HEK293T (cell line): ENCODE measurements around the gene GABBR2.

Source experiments
- ARNT ChIP-seq: fragments of 450-650 bp; IDR thresholded peaks from 2 replicates; pipeline ENCODE4 v1.6.1; 2017; ENCODE audit warnings: mild to moderate bottlenecking
- BHLHE40 ChIP-seq: fragments of 450-650 bp; IDR thresholded peaks from 2 replicates; pipeline ENCODE4 v1.6.1; 2016; ENCODE audit warnings: mild to moderate bottlenecking, moderate library complexity, borderline replicate concordance
- CTBP1 ChIP-seq: fragments of 450-650 bp; IDR thresholded peaks from 2 replicates; pipeline ENCODE4 v1.6.1; 2016; ENCODE audit warnings: borderline replicate concordance
- ELF4 ChIP-seq: fragments of 450-650 bp; IDR thresholded peaks from 2 replicates; pipeline ENCODE4 v1.6.1; 2017; ENCODE audit warnings: antibody characterized with exemption
- FOXA1 ChIP-seq: fragments of 450-650 bp; IDR thresholded peaks from 2 replicates; pipeline ENCODE4 v1.6.1; 2016; ENCODE audit warnings: mild to moderate bottlenecking
- FOXK2 ChIP-seq: fragments of 450-650 bp; IDR thresholded peaks from 2 replicates; pipeline ENCODE4 v1.6.1; 2016; ENCODE audit warnings: mild to moderate bottlenecking
- FOXM1 ChIP-seq: fragments of 450-650 bp; IDR thresholded peaks from 2 replicates; pipeline ENCODE4 v1.6.1; 2017; ENCODE audit warnings: mild to moderate bottlenecking, borderline replicate concordance
- NFRKB ChIP-seq: fragments of 450-650 bp; IDR thresholded peaks from 2 replicates; pipeline ENCODE4 v1.6.1; 2016; ENCODE audit warnings: mild to moderate bottlenecking, moderate library complexity
- PKNOX1 ChIP-seq: fragments of 450-650 bp; IDR thresholded peaks from 2 replicates; pipeline ENCODE4 v1.6.1; 2016
- SP1 ChIP-seq: fragments of 450-650 bp; IDR thresholded peaks from 2 replicates; pipeline ENCODE4 v1.6.1; 2017
- SUZ12 ChIP-seq: fragments of 450-650 bp; IDR thresholded peaks from 2 replicates; pipeline ENCODE4 v1.6.1; 2016; ENCODE audit warnings: mild to moderate bottlenecking
- TARDBP ChIP-seq: fragments of 450-650 bp; IDR thresholded peaks from 2 replicates; pipeline ENCODE4 v1.6.1; 2016
- ZNF384 ChIP-seq: fragments of 450-650 bp; IDR thresholded peaks from 2 replicates; pipeline ENCODE4 v1.6.1; 2016

- TF ChIP-seq SUZ12 = no peak
- 0 out of 2 replicates have a peak, but pooled peaks have one; percentile 29 for TF ChIP-seq FOXA1
- no peak; the same call in 1 of the 2 replicates for TF ChIP-seq ZNF384
- no peak for TF ChIP-seq ELF4
- no peak for TF ChIP-seq SP1
- TF ChIP-seq FOXM1 = no peak
- no peak for TF ChIP-seq TARDBP
- peak; percentile 93 for TF ChIP-seq CTBP1
- TF ChIP-seq PKNOX1 = peak; percentile 87; the same call in 1 of the 2 replicates
- no peak for TF ChIP-seq NFRKB
- peak; percentile 81 for TF ChIP-seq ARNT
- no peak for TF ChIP-seq BHLHE40
- no peak for TF ChIP-seq FOXK2
Observed at GRCh38 chr9:98280574-98280973, 428.2 kb downstream of the GABBR2 start.
